Colon (tissue), 2 donors: Measurements from ENCODE around the gene CHD3.
"Not testable (repeated sequence)": the region's sequence is repeated elsewhere in the genome, so short reads cannot be mapped to it uniquely, and the experiment has no call there.

Source experiments
- FAIRE-seq: peaks from 2 replicates; lab custom pipeline; 2012; peaks lifted over from hg19 to GRCh38; lab: Jason Lieb, UNC
- donor health status: control.
- donor health status: control.

The CHD3 gene

DNA sequence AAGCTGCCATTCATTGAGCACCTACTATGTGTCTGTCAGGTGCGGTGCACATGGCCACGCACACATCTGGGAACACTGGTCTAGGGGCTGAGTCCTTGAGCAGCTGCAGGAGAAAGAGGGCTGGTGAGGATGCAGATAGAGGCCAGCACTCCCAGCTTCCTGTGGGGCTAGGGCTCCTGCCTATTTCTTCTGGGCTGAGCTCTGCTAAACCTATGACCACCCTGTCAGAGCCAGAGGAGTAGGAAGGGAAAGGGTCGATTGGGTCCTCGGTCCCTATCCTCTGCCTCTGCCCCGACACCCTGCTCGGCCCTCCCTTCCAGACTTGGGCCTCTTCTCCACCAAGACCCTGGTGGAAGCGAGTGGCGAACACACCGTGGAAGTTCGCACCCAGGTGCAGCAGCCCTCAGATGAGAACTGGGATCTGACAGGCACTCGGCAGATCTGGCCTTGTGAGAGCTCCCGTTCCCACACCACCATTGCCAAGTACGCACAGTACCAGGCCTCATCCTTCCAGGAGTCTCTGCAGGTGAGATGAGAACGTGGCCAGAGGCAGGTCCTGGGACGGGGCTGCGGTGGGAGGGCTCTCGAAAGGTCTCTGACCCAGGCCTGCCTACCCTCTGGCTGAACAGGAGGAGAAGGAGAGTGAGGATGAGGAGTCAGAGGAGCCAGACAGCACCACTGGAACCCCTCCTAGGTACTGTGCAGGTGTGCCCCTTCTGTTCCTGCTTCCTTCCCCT lies 37.7 kb upstream of the CHD3 start:
- FAIRE-seq = no peak

GRCh38 chr17:7851438-7852261 lies 36.9 kb upstream of the CHD3 start:
- peak; percentile 36 for FAIRE-seq

DNA sequence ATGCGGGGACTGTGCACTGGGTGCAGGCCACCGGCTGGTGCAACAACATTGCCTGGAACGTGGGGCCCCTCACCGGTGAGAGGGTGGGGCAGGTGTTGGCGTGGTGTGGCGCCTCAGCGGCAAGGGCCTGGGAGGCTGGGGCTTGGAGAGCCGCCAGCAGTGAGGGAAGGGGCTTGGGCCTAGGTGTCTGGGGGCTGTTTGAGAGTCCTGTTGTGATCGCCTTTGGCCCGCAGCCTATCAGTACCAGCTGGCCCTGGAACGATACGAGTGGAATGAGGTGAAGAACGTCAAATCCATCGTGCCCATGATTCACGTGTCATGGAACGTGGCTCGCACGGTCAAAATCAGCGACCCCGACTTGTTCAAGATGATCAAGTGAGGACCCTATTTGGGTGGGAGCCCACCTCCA lies 36.3 kb upstream of the CHD3 start:
- FAIRE-seq = no peak

GRCh38 chr17:7852919-7853690 lies 35.5 kb upstream of the CHD3 start:
- no peak for FAIRE-seq

GRCh38 chr17:7853691-7854038 lies 34.9 kb upstream of the CHD3 start:
- FAIRE-seq = no peak

GRCh38 chr17:7854078-7854777 lies 34.4 kb upstream of the CHD3 start:
- FAIRE-seq = no peak

DNA sequence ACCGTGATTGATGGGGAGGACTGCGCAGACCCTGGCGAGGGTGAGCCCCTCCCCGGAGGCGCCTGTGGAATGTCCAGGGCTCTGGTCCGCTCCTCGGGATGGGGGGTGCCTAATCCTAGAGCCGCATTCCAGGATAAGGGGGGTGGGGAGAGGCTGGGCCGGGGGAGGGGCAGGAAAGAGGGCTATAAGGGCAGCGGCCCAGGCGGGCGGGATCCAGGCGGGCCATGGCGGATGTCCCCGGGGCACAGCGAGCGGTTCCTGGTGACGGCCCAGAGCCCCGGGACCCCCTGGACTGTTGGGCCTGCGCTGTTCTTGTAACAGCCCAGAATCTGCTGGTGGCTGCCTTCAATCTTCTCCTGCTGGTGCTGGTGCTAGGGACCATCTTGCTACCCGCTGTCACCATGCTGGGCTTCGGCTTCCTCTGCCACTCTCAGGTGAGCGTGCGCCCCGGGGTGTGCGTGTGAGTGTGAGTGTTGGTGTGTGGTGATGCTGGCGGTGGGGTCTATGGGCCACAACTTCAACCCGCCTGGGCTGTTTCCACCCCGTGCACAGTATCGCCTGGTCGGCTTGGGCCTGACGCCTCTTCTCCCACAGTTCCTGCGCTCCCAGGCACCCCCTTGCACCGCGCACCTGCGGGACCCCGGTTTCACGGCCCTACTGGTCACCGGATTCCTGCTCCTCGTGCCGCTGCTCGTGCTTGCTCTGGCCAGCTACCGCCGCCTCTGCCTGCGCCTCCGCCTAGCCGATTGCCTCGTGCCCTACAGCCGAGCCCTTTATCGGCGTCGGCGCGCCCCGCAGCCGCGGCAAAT lies 33.5 kb upstream of the CHD3 start, which contains the start of gene TMEM88:
TSS of gene TMEM88 (plus strand) at position 216 of the 809 bp plus-strand sequence. CDS start at position 225, 9 bp downstream.
- FAIRE-seq = no peak

DNA sequence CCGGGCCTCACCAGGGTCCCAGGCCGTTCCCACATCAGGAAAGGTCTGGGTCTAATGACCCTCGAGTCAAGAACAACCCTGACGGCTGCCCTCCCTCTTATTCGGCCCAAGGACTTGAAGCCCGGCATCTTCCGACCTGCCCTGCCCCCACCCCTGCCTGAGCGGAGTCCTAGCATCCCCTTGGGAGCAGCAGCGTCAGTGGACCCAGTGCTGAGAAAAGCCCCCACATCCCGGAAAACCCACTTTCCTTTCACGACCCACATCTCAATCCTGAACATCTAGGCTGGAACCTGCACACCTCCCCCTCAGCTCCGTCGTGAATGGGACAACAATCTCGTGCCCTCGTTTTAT lies 33.0 kb upstream of the CHD3 start:
- no peak for FAIRE-seq

GRCh38 chr17:7856011-7856810 lies 32.4 kb upstream of the CHD3 start:
- no peak for FAIRE-seq

GRCh38 chr17:7856811-7857712 lies 31.5 kb upstream of the CHD3 start, which contains the start of gene NAA38:
Gene NAA38, minus strand, starts transcription at chr17:7857559. Its CDS starts 96 bp downstream, at chr17:7857463.
- peak; percentile 86 for FAIRE-seq

DNA sequence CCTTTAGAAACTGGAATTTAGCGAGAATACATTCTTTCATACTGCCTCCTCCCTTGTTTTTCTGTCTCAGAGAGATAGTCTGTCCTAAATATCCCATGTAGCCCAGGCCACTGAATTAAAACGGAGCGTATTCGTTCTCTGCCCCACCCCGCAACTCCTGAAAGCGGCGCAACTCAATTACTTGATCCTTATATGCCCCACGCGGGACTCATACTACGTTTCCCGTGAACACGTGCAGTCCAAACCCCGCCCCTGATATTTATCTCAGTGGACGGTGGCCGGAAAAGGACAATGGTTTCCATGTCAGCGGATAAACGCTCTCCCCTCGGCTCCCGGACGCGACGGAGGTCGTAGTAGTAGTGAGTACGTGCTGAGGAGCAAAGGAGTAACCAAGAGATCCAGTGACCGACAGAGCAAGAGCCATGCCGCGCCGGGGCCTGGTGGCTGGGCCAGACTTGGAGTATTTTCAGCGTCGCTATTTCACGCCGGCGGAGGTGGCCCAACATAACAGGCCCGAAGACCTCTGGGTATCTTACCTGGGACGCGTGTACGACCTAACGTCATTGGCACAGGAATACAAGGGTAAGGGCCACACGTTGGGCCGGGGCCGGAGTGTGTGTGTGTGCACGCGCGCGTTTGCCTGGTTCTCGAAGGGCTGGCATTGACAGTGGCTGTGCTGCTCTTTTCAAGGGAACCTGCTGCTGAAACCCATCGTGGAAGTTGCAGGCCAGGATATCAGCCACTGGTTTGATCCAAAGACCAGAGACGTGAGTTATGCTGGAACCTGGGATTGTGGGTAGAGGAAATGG lies 30.7 kb upstream of the CHD3 start, which contains the start of gene CYB5D1:
TSS of gene CYB5D1 (plus strand) at position 291 of the 809 bp plus-strand sequence. CDS start at position 423, 132 bp downstream.
- FAIRE-seq = no peak

GRCh38 chr17:7858522-7858810 lies 30.1 kb upstream of the CHD3 start:
- FAIRE-seq = no peak

- no peak for FAIRE-seq
These were observed 29.6 kb upstream of the CHD3 start for GRCh38 chr17:7859028-7859427.

- FAIRE-seq = no peak
These were observed 25.7 kb upstream of the CHD3 start for GRCh38 chr17:7862692-7863437.

GRCh38 chr17:7864384-7864783 lies 24.2 kb upstream of the CHD3 start:
- FAIRE-seq = not testable (repeated sequence)

DNA sequence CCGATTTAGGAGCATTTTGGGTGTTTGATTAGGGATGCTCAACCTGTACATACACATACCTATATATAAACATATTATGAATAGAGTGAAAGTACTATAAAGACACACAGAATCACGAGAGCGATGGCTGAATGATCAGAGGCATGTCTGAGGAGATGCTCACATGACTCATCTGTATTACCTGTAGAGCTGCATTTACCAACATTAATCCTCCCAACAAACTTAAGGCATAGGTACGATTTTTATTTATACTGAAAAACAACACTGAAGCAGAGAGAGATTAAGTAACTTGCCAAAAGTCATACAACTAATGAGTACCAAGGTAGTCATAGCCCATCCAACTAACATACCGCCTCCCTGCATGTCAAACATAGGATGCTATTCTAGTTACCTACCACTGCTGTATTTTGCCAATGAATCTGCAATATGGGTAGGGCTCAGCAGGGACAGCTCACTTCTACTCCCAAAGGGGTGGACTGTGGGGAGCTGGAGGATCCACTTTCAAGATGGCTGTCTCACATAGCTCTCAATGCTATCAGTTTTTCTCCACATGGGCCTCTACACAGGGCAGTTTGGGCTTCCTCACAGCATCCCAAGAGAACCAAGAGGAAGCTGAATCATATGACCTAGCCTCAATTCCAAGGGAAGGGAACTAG lies 23.5 kb upstream of the CHD3 start:
- no peak for FAIRE-seq

GRCh38 chr17:7867881-7868329 lies 20.7 kb upstream of the CHD3 start:
- no peak for FAIRE-seq
